Fibroblast of skin of right quadriceps (primary cell): ENCODE measurements around the gene IWS1.
"Not testable (repeated sequence)": the region's sequence is repeated elsewhere in the genome, so short reads cannot be mapped to it uniquely, and the experiment has no call there.

Experiments used
- DNase-seq: peaks from one replicate; pipeline ENCODE4 v3.0.0-alpha.2; 2013

IWS1 gene

DNA sequence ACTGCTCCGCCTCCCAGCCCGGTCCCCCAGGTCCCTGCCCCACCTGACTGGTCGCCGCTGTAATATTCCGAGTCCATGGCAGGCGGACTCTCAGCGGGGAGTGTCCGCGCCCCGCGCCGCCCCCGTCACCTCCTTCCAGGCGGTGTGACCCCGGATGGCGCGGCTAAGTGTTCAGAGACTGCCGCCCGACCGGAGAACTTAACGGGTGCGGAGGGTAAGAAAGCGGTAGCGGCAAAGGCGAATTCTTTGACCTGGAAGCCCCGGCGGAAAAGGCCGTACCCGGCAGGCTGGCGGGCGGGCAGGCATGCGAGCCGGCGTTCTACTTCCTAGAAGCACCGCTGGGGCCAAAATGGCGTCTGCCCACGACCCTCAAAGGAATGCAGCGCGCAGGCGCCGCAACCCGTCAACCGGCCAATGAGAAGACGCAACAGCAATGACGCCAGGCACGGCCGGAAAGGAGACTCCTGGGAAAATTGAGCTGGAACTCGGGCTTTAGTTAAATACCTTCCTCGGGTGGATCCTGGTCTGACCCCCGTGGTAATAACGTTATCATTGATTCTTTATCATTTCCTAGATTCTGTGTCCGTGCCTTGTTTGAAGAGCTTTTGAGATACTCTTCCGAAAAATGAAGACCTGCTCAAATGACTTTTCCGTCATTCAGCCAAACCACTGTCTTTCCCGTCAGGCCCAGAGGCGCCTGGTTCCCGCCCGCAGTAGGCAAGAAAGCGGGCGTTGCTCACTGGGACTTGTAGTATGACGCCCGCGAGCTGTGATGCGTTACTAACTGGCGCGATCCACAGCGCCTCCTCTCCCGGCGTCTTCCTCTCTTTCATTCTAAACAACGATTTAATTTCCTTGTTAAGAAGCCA, at the start of gene IWS1:
TSS of gene IWS1 (minus strand) at position 358 of the 869 bp plus-strand sequence. CDS start at position 77, 281 bp downstream.
- peak; percentile 96 for DNase-seq

DNA sequence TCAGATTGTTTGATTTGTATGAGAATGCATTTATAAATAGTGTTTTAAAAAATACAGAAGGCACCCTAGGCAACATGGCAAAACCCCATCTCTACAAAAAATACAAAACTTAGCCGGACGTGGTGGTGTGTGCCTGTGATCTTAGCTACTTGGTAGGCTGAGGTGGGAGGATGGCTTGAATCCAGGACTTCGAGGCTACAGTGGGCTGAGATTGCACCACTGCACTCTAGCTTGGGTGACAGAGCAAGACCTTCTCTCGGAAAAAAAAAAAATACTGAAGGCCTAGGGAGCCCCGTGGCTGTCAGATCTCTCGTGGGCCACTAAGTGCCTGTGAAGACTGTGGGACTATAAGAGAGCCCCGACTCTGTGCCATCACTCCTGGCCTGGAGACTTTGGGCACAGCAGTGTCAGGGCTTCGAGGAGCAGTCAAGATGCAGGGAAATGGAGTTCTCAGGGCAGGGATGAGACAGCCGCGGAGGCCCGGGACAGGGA, 49.7 kb upstream of the IWS1 start:
- DNase-seq, result no peak

DNA sequence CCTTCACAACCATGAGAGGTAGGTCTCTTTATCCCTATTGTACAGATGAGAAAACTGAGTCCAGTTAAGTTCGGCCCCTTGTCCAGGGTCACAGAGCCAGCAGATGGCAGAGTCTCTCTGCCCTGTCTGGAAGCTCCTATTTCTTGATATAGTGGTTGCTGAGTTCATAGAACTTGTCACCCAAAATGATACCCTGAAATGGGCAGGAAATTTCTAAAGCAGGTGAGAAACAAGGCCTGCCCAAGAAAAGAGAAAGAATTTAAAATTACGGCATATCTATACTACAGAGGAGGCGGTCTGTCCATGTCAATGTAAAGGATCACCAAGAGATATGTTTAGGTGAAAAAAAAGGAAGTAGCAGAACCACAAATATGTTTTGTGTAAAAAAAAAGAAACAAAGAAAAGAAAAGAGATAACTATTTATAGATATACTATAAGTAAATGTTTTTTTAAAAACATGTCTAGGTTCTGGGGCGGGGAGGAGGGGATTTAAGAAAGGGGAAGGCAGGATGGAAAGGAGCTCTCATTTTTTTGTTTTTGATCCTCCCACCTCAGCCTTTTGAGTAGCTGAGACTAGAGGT, 49.0 kb upstream of the IWS1 start:
- no peak for DNase-seq

DNA sequence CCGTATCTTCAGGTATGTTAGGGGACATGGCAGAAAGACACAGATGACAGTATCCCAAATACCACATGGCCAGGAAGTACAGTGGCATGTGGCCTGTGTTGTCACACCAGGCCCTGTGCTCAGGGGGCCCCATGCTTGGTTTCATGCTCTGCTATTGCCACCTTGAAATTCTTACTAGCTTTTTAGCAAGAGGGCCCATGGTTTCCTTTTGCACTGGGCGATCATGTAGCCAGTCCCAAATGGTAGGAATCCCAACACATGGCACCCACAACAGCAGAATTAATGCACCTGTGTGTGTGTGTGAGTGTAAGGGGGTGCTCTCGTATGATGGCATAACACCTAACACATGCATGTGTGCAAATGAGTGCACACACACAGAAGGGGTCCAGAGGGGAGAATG, 48.4 kb upstream of the IWS1 start:
- no peak for DNase-seq

DNA sequence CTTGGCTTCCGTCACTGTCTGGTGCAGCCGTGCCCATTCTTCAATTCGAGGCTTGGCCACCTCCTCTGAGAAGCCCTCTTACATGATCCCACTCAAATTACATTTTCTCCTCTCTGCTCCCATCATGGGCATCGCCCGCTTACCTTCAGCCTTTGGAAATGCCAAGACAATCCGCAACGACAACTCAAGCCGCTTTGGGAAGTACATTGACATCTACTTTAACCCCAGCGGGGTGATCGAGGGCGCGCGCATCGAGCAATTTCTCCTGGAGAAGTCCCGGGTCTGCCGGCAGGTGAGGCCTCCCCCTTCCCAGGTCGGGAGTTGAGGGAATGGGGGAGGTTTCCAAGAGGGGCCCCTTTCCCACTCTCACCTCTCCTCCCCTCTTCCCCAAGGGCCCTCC, 47.5 kb upstream of the IWS1 start:
- DNase-seq, result no peak

DNA sequence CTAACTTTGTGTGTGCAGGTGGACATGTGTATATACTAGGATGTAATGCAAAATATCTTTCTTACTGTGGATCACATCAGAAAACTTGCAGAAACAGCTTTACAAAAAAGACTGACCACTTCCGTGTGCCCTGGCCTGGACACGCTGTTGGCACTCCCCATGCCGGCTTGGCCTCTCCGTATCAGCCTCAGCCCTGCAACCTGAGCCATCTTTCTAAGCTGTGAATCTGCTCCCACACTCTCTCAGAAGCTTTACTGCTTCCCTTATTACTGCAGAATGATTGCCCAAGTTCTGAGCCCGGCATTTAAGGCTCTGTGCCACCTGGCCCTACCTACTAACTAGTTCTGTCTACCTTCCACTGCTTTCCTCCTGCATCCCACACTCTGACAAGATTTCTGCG, 47.0 kb upstream of the IWS1 start:
- no peak for DNase-seq

DNA sequence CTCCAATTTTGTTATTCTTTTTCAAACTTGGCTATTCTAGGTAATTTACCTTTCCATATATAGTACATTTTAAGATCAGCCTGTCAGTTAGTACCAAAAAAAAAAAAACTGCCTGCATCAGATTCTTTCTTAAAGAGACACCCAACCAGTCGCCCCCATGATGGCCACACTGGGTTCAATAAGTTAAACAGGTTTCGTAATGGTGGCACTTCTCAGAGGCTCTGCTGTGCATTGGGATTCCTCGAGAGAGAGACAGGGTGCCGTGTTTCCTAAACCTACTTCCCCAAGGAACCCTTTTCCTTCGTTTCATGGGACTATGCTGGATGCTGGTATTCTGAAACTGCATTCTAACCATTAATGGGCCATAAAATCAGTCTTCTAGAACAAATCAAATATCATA, 46.6 kb upstream of the IWS1 start:
- no peak for DNase-seq

DNA sequence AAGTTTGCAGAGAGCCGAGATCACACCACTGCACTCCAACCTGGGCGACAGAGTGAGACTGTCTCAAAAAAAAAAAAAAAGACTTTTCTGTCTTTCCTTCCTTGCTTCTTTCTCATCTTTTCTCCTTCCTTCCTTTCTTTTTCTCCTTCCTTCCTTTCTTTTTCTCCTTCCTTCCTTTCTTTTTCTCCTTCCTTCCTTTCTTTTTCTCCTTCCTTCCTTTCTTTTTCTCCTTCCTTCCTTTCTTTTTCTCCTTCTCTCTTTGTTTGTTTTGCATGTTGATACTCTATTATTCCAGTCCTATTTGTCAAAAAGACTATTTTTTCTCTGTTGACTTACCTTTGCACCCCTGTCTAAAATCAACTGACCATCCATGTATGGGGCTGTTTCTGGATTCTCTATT, 46.1 kb upstream of the IWS1 start:
- DNase-seq, result not testable (repeated sequence)

DNA sequence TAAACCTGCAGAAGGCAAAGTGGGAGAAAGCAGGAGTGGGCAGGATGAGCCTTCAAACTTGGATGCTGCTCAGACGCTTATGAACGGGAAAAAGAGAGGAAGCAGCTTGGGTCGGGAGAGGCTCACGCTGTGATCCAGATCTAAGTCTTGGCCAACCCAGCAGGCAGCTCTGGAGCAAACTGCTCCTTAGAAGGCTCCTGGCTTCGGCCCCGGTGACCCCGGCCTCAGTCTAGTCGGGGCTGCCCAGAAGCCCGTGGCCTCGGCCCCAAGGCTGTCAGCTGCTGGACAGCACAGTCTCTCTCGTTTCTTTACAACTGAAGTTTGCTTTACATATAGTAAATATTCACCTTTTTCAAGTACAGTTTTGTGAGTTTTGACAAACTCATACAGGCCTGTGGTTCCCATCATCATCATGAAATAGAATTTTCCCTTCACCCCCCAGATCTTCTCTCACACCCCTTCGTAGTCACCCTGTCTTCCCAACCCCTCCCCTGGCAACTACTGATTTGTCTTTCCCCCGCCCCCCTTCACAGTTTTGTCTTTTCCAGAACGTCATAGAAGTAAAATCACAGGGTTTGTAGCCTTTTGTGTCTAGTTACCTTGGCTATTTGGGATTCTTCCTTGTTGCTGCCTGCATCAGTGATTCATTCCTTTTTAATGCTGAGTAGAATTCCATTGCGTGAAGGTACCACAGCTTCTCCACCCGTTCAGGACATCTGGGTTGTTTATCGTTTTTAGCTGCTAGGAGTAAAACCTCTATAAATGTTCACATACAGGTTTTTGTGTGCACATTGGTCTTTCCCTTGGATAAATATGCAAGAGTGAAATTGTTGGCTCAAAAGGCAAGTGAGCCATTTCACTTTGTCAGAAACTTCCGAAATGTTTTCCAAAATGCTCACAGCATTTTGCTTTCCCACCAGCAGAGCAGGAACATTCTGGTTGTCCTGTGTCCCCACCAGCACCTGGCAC, 44.3 kb upstream of the IWS1 start:
- peak; percentile 8 for DNase-seq

DNA sequence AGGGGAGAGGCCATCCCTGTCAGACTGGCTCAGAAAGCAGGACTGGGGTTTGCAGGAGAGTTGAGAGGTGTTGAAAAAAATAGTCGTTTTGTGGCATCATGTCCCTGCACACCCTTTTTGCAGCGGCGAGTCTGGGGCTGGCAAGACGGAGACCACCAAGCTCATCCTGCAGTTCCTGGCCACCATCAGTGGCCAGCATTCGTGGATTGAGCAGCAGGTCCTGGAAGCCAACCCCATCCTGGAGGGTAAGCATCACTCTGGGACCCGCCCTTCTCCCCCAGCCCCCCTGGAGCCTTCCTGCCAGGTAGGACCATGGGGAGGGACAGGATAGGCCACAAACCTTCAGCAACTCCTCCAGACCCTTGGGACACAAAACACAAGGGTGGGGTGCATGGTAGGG, 43.4 kb upstream of the IWS1 start:
- DNase-seq, result no peak

DNA sequence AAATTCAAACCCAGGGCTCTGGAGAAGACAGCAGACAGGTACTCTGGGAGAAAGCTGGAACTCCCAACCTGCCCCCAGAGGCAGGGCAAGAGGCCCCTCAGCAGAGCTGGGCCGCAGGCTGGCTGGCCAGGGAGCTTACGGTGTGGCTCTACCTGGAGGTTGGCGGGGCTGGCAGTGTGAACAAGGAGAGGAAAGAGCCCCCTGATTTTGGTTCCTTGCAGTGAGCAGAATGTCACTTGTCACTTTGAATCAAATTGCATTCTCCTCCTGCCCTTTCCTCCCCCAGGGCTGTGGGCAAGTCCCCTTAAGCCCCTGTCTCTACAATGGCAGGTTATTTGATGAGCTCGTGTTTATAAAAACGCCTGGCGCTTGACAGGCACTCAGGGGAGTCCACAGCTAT, 41.8 kb upstream of the IWS1 start:
- DNase-seq, result no peak

DNA sequence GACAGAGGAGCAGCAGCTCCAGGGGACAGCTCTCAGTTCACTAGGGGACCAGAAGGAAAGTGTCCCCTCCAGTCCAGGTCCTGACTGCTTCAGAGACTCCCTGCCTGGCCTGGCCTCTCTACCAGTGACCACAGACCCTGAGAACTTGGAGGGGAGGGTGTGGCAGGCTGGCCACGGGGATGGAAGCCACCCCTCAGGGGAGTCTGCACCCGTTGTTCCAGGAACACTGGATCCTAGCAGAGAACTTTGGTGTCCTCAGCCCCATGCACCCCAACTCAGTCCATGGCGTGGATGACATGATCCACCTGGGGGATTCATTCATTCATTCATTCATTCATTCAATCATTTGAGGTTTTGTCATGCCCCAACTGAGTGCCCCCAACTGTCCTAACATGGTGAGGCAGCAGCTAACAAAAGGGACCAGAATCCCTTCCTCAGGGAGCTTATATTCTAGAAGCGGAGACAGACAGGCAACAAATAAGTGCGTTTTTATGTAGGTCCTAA, 41.1 kb upstream of the IWS1 start:
- no peak for DNase-seq

DNA sequence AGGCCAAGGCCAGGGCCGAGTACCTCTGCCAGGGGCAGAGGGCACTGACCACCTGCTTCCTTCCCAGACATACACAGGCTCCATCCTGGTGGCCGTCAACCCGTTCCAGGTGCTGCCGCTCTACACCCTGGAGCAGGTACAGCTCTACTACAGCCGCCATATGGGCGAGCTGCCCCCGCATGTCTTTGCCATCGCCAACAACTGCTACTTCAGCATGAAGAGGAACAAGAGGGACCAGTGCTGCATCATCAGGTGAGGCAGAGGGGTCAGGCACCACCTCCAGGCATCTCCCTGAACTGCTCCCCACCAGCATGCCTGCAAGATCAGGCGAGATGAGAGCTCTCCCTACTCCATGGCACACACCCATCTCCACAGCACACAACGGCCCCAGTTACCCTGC, 40.3 kb upstream of the IWS1 start:
- no peak for DNase-seq

DNA sequence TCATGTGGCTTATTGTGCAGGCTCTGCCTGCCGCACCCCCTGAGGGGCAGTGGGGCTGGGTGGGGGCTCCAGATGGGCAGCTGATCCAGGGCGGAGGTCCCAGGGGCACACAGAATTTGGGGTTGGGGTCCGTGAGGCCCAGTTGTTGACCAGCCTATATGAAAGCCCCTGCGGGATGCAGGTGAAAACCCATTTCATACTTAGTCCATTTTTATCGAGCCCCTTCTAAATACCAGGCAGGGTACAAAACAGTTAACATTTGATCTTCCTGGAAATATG, 39.8 kb upstream of the IWS1 start:
- DNase-seq, result no peak

DNA sequence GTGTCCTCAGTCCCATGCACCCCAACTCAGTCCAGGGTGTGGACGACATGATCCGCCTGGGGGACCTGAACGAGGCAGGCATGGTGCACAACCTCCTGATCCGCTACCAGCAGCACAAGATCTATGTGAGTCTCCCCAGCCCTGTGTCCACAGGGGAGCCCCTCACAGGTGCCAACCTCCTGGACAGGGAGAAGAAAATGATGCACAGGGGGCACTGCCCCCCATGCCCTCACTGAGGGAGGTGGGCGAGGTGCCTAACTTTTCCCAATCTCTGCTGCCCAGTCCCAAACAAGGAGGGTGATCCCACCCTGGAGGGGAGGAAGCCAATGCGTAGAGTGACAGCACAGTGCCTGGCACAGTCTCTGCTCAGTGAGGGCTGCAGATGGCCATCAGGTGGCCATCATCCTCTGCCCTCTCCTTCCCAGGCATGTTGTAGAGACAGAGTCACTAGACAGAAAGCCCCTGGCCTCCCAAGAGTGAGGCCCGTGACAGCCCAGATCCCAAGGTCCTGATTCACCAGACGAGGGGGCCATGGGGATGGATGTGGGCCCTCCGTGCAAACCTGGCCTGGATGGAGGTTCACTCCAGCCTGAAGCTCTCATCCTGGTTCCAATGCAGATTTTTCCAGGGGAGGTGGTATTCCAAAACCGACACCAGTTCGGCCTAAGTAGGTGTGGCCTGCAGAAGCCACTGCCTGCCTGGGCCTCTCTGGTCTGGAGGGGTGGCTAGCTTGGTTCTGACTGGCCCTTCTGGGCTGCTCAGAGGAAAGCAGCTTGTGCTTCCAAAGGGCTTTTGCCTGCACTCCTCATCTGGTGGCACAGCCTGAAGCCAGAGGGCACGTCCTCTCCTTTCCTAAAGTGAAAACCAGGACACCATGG, 39.2 kb upstream of the IWS1 start:
- no peak for DNase-seq

DNA sequence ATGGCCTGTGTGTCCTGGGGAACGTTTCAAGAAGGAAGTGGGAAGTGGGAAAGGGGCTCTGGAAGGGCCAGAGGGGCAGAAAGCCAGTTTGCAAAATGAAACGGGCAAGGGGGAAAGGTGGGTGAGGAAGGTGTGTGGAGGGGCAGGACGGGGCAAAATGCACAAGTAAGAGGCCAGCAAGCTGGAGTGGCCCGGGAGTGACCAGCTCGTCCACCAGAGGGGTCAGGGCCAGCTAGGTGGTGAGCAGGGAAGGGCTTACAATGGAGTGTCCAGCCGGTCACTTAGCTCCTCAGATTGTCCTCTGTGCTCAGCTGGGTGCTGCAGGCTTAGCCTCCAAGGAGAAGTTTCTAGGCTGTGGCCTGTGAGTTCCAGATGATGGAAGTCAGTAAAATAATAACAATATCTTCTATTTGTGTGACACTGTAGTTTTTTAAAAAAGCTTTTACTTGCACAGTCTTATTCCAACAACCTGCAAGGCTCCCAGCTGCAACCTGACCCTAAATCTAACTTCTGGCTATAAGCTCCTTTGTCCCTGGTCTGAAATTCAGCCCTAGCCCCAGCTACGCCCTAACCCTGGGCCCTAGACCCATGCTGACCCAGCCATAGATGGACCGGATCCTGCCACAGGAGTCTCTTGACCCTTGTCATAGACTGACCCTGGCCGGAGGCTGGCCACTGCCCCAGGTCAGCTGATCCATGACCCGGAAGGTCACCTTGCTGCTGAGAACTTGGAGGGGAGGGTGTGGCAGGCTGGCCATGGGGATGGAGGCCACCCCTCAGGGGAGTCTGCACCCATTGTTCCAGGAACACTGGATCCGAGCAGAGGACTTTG, 38.4 kb upstream of the IWS1 start:
- DNase-seq, result no peak

DNA sequence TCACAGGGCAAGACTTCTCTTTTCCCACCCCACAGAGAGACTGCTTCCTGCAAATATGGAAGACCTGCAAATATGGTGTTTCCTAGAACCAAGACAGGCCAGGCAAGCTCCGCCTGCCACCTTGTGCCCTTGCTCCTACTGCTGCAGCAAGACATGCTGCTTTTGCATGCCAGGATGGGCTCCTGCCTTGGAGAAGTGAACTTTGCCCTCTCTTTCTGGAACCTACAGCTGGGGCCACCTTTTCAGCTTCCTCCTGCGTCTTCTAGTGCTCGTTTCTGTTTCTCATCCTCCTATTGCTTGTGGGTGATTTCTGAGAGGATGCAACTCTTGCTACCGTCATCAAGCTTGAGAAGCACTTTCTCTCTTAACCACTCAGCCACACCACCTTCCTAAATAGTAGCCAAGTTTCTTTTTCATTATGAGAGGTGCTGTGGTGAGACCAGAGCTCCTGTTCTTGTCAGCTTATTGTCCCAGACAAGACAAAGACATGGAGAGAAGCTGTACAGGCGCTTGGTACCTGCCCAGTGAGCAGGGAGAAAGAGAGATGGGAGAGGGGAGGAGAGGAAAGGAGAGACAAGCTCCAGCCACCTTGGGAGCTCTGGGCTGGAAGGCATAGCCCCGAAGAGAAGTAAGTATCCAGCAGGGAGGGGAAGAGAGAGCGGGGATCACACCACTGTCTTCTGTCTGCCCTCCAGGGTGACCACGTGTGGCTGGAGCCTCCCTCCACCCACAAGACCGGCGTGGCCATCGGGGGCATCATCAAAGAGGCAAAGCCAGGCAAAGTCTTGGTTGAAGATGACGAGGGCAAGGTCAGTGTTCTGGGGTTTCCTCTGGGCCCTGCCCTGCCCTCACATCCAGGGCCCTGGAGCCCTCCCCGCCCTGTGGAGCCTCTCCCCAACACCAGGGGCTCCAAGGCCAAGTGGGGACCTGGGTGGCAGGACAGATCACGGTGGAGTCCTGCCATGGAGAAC, 37.5 kb upstream of the IWS1 start:
- no peak for DNase-seq

DNA sequence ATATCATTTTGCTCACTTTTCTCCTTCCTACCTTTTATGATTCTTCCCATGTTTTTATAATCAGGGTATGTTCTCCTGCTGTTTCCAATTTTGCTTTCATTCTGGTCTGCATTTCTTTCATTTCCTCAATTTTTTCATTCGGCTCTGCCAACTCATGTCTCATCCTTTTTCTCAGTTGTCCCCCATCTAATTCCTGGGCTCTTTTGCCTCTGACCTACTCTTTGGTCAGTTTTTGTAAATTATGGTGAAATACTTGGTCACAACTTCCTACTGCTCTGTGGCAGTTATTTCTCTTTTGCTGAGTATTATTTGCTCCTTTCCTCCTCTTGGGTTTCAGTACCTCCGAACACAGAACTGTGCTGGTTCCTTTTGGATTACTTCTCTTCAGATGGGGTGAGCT, 36.6 kb upstream of the IWS1 start:
- no peak for DNase-seq

DNA sequence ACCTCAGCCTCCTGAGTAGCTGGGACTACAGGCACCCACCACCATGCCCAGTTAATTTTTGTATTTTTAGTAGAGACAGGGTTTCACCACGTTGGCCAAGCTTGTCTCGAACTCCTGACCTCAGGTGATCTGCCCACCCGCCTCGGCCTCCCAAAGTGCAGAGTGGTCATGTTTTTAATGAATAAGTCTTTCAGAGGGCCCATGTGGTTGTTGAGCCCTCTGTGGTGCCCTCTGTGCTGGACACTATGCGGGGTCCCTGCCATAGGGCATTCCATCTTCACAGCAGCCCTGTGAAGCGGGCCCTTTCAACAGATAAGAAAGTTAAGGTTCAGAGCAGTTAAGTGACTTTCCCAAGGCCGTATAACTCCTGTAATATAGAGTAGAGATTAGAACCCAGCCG, 35.1 kb upstream of the IWS1 start:
- no peak for DNase-seq

DNA sequence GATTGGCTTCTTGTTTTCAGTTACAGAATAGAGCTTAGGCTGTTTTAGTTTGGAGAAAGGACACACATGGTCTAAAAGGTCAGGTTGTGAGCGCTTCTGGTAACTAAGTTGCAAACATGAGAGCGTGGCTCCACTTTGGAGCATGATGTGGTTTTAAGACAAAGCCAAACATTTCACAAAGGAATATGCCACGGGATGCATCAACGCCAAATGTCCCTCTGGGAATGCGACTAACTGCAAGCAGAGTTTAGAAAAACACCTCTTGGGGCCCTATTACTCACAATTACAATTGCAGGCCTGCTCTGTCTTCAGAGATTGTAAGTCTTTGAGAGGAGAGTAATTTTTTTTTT, 34.6 kb upstream of the IWS1 start:
- peak; percentile 39 for DNase-seq
